GM12864 (cell line): ENCODE data around the gene ASPRV1.

ENCODE experiments used
- DNase-seq: peaks from one replicate; pipeline ENCODE4 v3.0.0-alpha.2; 2011; ENCODE audit warnings: low read depth
- H3K4me3 ChIP-seq: 2 replicates; pipeline ENCODE4 v1.5.1; 2011; ENCODE audit warnings: mild to moderate bottlenecking, low read depth, low read length, control low read depth
- TF ChIP-seq, protein P1 (sequence below): IDR thresholded peaks from 2 replicates; pipeline ENCODE4 v1.5.1; 2011; ENCODE audit warnings: low read depth, mild to moderate bottlenecking, moderate library complexity, low read length, control low read depth, inconsistent platforms; ENCODE audit errors: missing control alignments

The ASPRV1 gene

DNA sequence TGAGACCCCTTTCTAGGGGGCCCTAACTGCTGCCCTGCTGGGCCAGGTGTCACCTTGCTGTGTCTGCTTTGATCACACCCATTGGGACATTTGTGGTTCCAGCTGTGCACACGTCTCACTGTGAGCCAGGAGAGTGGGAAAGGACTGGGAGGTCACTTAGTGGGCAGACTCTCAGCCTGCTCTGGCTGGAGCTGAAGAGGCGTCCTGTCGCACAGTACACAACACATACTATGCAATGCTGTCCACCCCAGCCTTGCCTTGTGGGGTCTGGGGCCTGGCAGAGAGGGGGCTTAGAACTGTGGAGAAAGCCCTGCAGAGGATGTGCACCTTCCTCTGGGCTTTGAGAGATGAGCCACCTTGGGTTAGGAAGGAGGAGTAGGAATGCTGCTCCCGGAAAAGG, 25.3 kb upstream of the ASPRV1 start:
- H3K4me3 ChIP-seq: no peak overlapping the region
- TF ChIP-seq, protein P1, sequence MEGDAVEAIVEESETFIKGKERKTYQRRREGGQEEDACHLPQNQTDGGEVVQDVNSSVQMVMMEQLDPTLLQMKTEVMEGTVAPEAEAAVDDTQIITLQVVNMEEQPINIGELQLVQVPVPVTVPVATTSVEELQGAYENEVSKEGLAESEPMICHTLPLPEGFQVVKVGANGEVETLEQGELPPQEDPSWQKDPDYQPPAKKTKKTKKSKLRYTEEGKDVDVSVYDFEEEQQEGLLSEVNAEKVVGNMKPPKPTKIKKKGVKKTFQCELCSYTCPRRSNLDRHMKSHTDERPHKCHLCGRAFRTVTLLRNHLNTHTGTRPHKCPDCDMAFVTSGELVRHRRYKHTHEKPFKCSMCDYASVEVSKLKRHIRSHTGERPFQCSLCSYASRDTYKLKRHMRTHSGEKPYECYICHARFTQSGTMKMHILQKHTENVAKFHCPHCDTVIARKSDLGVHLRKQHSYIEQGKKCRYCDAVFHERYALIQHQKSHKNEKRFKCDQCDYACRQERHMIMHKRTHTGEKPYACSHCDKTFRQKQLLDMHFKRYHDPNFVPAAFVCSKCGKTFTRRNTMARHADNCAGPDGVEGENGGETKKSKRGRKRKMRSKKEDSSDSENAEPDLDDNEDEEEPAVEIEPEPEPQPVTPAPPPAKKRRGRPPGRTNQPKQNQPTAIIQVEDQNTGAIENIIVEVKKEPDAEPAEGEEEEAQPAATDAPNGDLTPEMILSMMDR: no peak
- no peak for DNase-seq

DNA sequence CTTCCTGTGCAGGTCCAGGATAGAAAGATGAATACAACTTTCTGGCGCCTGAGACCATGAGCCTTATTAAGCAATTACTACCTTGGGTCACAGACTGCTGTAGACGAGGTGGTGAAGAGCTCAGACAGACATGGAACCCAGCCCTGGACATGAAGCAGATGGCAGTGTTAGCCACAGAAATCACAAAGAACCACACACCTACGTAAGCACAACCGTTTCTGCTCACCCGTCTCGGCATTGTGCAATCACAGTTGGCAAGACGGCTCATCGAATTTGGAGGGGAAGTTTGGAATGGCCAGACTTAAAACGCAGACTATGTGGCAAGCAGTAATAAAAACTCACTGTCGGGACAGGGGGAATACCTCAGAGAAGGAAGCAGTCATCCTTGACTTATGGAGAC, 24.3 kb upstream of the ASPRV1 start:
- TF ChIP-seq, protein P1: no peak
- no peak for DNase-seq
- H3K4me3 ChIP-seq: no peak overlapping the region

DNA sequence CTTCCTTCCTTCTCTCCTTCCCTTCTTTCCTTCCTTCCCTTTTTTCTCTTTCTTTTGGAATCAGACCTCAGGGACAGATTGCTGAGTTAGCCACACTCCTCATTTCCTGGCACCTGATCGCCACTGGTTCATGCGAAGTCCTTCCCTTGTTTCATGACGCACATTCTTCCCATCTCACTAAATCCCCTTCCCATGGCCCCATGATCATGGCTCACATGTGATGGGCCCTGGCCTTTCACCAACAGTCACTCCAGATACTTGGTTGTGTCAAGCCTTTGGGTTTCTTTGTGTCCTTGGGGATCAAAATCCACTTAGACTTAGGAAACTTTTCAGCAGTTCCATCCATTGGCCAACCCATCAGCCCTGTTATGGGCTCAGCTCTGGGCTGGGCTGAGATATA, 23.8 kb upstream of the ASPRV1 start:
- no peak for DNase-seq
- no peak overlapping the region for H3K4me3 ChIP-seq
- TF ChIP-seq, protein P1: no peak

DNA sequence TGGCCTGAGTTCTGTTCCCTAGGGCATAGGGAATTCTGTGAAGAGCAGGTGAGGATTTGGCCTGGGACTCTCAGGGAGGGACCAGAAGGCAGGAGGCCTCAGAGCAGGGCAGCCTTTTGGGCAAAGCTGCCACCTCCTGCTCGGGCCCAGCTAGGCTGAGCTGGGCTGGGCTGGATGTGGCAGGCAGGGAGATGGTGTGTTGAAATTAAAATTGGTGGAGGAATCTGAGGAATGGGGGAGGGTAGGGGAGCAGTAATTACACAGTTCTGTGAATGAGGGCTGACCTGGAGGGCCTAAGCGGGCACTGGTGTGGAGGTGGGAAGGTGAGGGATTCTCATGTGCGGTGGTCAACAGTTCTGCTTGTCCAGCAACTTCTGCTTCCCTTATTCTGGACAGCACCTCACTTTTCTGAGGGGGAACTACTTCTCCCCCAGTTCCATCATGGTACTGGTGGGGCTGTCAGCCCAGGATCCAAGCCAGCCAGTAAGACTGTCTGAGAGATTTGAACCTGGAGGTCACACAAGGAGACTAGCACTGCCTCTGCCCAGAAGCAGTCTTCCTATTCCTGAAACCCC, 22.0 kb upstream of the ASPRV1 start:
- TF ChIP-seq, protein P1: no peak
- H3K4me3 ChIP-seq: no peak overlapping the region
- DNase-seq: no peak

DNA sequence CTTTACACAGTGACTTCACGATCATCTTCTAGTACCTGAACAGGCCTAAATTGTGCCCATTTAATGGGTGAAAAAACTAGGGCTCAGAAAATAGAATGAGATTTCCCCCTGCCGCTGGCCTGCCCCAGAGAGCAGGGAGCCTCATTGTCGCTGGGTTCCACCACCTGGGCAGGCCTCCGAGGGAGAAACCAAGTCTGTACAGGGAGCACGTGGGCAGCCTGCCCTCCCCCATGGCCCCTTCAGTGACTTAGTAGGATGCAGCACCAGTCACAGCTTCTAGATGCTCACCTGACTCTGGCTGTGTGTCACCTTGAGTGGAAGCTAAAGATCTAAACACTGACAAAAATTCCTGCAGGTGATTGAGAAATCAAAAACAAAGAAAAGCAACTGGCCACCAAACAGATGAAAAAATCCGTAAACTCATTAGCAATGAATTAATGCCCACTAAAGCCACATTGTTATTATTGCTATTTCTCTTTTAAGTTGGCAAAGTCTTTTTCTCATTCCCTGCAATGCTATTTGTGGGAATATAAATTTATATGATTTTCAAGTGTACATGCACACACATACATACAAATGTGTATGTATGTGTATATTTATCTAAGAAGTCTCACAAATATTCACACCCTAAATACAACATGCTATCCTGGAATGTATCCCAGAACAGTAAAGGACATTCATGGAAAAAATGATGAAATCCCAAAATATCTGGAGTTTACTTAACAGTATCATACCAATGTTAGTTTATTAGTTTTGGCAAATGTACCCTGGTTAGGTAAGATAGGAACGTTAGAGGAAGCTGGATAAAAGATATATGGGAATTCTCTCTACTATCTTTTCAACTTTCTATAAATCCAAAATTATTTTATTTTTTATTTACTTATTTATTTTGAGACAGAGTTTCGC, 18.7 kb upstream of the ASPRV1 start:
- TF ChIP-seq, protein P1: no peak
- H3K4me3 ChIP-seq: no peak overlapping the region
- no peak for DNase-seq

DNA sequence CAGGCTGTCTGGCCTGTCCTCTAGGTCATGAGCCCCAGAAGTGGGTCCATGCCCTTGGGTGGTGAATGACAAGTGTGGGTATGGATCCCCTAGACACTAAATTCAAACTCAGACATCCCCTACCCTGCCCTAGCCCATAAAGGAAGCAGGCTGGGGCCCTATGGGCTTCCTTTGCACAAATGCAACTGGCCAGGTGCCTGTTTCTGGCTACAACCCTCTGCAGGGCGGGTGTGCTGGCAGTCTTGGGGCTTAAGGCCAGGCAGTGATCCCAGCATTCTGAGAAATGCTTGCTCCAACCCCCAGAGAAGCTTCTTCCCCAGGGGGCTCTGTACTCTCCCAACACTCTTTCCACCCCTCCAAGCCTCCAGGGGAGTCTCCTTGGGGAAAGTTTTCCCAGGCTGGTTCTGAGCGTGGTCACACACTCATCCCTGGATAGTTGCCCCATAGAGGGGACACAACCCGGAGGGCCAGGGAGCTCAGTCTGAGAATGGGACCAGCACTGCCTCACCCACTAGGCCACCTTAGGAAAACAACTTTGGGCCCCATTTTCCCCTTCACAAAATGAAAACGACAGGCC, 16.6 kb upstream of the ASPRV1 start:
- DNase-seq: no peak
- TF ChIP-seq, protein P1: no peak
- H3K4me3 ChIP-seq: no peak overlapping the region
